ENCODE measurements around the gene RACK1. TPM values are rescaled to one million over a fixed set of nuclear protein-coding genes. Genes with fewer than 3 reads are reported as not detected.
"Not testable (repeated sequence)": the region's sequence is repeated elsewhere in the genome, so short reads cannot be mapped to it uniquely, and the experiment has no call there.

The RACK1 gene
- total and polyA plus RNA-seq, 2 of the 8 experiments (the other 6 are each of a cell fraction or from before 2014, with no cell fraction given): 2,589 to 7,971 TPM

DNA sequence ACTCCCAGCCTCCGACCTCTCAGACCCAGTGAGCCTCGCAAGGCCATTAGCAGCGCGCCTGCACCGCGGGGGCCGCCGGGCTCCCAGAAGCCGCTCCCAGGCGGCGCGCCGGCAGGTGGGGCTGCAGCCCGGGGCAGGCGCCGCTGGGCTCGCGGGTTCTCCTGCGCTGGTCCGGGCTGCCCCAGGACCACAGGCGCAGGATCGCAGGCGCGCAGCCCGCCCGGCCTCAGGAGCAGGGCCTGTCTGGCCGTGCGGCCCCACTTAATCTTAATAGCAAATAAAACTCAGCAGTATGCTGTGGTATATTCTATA is 29.7 kb upstream of the RACK1 start:
- not testable (repeated sequence) for H3K4me1 ChIP-seq (replicated peaks in 1 of 4; ENCODE audit: control insufficient read depth in 3 of 4, insufficient read depth in 4 of 4, low read length in 3 of 4); H4K5ac ChIP-seq (ENCODE audit: insufficient read length, low read depth, low read length); H4K20me1 ChIP-seq (replicated peaks in 1 of 2; ENCODE audit: control insufficient read depth in 1 of 2, insufficient read depth in 2 of 2, low read length in 2 of 2); H2BK15ac ChIP-seq (ENCODE audit: low read length); H3K56ac ChIP-seq (replicated peaks; ENCODE audit: insufficient read length, low read depth, low read length); H3K27me3 ChIP-seq (replicated peaks in 1 of 4; ENCODE audit: control insufficient read depth in 3 of 4, extremely low read depth in 1 of 4, insufficient read depth in 3 of 4, low read length in 3 of 4); H3K79me2 ChIP-seq (ENCODE audit: control insufficient read depth in 1 of 2, insufficient read depth in 2 of 2, low read length in 2 of 2); H3K4ac ChIP-seq (replicated peaks; ENCODE audit: insufficient read length, low read depth, low read length); H2AK5ac ChIP-seq (ENCODE audit: low read depth, low read length); H3K23me2 ChIP-seq (ENCODE audit: low read depth, low read length); DNase-seq (ENCODE audit: low read depth in 1 of 2, low spot score in 2 of 2); H3K27ac ChIP-seq (ENCODE audit: low read depth, low read length); H3K79me1 ChIP-seq (ENCODE audit: low read depth, low read length); FAIRE-seq; H3K14ac ChIP-seq (ENCODE audit: insufficient read length); H2BK20ac ChIP-seq (ENCODE audit: low read length); H4K91ac ChIP-seq (replicated peaks; ENCODE audit: insufficient read length, low read length); H3K18ac ChIP-seq (ENCODE audit: extremely low read depth, low read length); H3K23ac ChIP-seq (ENCODE audit: insufficient read length); H4K8ac ChIP-seq (ENCODE audit: extremely low read depth, insufficient read depth, low read length); H2BK5ac ChIP-seq (ENCODE audit: low read depth, low read length); H2BK120ac ChIP-seq (replicated peaks; ENCODE audit: low read depth, low read length); H3K9me3 ChIP-seq (ENCODE audit: insufficient read depth in 2 of 2, low read depth in 1 of 2, low read length in 1 of 2); H2AFZ ChIP-seq (ENCODE audit: low read length); H2BK12ac ChIP-seq (ENCODE audit: low read depth, low read length); H3K36me3 ChIP-seq (ENCODE audit: control insufficient read depth in 2 of 4, insufficient read depth in 4 of 4, low read length in 3 of 4)
- peak overlapping the region; percentile 14 to 68 (median 29); a peak in 6 of 8 replicates for H3K4me3 ChIP-seq (ENCODE audit: extremely low read depth in 1 of 4, insufficient read depth in 2 of 4, low read depth in 3 of 4, low read length in 4 of 4)
- WGBS, 2 experiments (ENCODE audit: extremely low coverage in 1 of 2, insufficient coverage in 1 of 2, insufficient read length in 1 of 2, insufficient replicate concordance in 2 of 2, low coverage in 1 of 2, low lambda C conversion rate in 2 of 2, missing lambda C conversion rate in 1 of 2): 2% methylated on average over 28 of the region's 28 CpGs; no CpG with 5 or more reads in 1 of the 2 experiments
- TF ChIP-seq, protein P1, sequence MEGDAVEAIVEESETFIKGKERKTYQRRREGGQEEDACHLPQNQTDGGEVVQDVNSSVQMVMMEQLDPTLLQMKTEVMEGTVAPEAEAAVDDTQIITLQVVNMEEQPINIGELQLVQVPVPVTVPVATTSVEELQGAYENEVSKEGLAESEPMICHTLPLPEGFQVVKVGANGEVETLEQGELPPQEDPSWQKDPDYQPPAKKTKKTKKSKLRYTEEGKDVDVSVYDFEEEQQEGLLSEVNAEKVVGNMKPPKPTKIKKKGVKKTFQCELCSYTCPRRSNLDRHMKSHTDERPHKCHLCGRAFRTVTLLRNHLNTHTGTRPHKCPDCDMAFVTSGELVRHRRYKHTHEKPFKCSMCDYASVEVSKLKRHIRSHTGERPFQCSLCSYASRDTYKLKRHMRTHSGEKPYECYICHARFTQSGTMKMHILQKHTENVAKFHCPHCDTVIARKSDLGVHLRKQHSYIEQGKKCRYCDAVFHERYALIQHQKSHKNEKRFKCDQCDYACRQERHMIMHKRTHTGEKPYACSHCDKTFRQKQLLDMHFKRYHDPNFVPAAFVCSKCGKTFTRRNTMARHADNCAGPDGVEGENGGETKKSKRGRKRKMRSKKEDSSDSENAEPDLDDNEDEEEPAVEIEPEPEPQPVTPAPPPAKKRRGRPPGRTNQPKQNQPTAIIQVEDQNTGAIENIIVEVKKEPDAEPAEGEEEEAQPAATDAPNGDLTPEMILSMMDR (IDR thresholded peaks at IDR 0.05; ENCODE audit: control extremely low read depth in 1 of 3, insufficient read depth in 1 of 3, low read depth in 1 of 3, low read length in 3 of 3): peak; percentile 17 to 43 (median 28)
- TF ChIP-seq RAD21 (IDR thresholded peaks at IDR 0.05 in 1 of 2, conservative IDR thresholded peaks at IDR 0.05 in 1 of 2; ENCODE audit: low read depth in 2 of 2, low read length in 2 of 2) (peak; percentile 21 to 51; a peak in 3 of 4 replicates), RBBP5 (IDR thresholded peaks at IDR 0.05; ENCODE audit: borderline replicate concordance, low read depth, low read length) (peak; percentile 71; the same call in 1 of the 2 replicates), TAF1 (IDR thresholded peaks at IDR 0.05; ENCODE audit: low read depth, low read length) (peak; percentile 15; the same call in 1 of the 2 replicates), TBP (IDR thresholded peaks at IDR 0.05; ENCODE audit: low read depth, low read length) (peak; percentile 23; the same call in 1 of the 2 replicates)
- POLR2A ChIA-PET (ENCODE audit: partially characterized antibody): interaction anchor here (1.1 to 2.6 kb wide), 7 partner anchors 9 to 39 kb away, joined by 3 to 25 read pairs (median 5); partner anchors contain the start of genes RACK1 and TRIM52
- peak overlapping the region; percentile 10 to 68; a peak in 3 of 4 replicates for H3K4me2 ChIP-seq (ENCODE audit: insufficient read depth in 1 of 2, low read depth in 2 of 2, low read length in 2 of 2)
- H3K9ac ChIP-seq (replicated peaks in 1 of 4; ENCODE audit: extremely low read depth in 1 of 4, low read depth in 3 of 4, low read length in 3 of 4): peak overlapping the region in 2 of 4 experiments; percentile 16 to 52; a peak in 1 of 7 replicates
- CTCF ChIA-PET (ENCODE audit: partially characterized antibody): interaction anchor here (0.7 to 2.1 kb wide), 2 partner anchors 9 to 488 kb away, joined by 3 to 9 read pairs; no protein-coding TSS in a partner anchor
